Measurements from ENCODE around the gene STXBP3. TPM values are rescaled to one million over a fixed set of nuclear protein-coding genes. Genes with fewer than 3 reads are reported as not detected.

Gene STXBP3
- total and polyA plus RNA-seq, 10 donors: 29.5 to 157 (median 67.5) TPM

GRCh38 chr1:108799001-108799400 lies 52.5 kb downstream of the STXBP3 start:
- intact Hi-C loops (cut with DNase I; ENCODE audit: low total_unique reads): no loop called here
- Histone ChIP-seq H3K9me3 (no peaks in the 10 kb centered on the region), H3K4me3 (no peak overlapping the region), H3K27me3 (replicated peaks in 1 of 7) (no peaks in the 10 kb centered on the region), H3K27ac (no peak overlapping the region), H3K4me1 (no peaks in the 10 kb centered on the region), H3K36me3 (peaks cover 0 to 100% (median 88%) of the 10 kb centered on the region in 6 donors)
- 94 to 98% (median 98%) methylated on average over 1 of the region's 1 CpG for WGBS, 5 donors
- TF ChIP-seq CTCF (IDR thresholded peaks at IDR 0.05 in 8 of 11, conservative IDR thresholded peaks at IDR 0.05 in 3 of 11) (no peak), POLR2A (IDR thresholded peaks at IDR 0.05) (no peak), POLR2AphosphoS5 (IDR thresholded peaks at IDR 0.05) (no peak)
- no peak for DNase-seq

- Histone ChIP-seq H3K4me1 (no peaks in the 10 kb centered on the region), H3K27me3 (replicated peaks in 1 of 7) (no peaks in the 10 kb centered on the region), H3K4me3 (no peak overlapping the region), H3K9me3 (no peaks in the 10 kb centered on the region), H3K27ac (no peak overlapping the region), H3K36me3 (peaks cover 0 to 100% (median 85%) of the 10 kb centered on the region in 6 donors)
- TF ChIP-seq CTCF (IDR thresholded peaks at IDR 0.05 in 8 of 11, conservative IDR thresholded peaks at IDR 0.05 in 3 of 11): no peak
- TF ChIP-seq POLR2AphosphoS5 (IDR thresholded peaks at IDR 0.05): no peak
- no peak for TF ChIP-seq POLR2A (IDR thresholded peaks at IDR 0.05)
- intact Hi-C loops (cut with DNase I; ENCODE audit: low total_unique reads): no loop called here
- no peak for DNase-seq
Observed at GRCh38 chr1:108801101-108801500, 54.6 kb downstream of the STXBP3 start.

GRCh38 chr1:108803548-108803947 lies 57.1 kb downstream of the STXBP3 start:
- intact Hi-C loops (cut with DNase I; ENCODE audit: low total_unique reads): no loop called here
- Histone ChIP-seq H3K27ac (no peak overlapping the region), H3K4me1 (no peaks in the 10 kb centered on the region), H3K9me3 (no peaks in the 10 kb centered on the region), H3K4me3 (no peak overlapping the region), H3K36me3 (peaks cover 0 to 100% (median 77%) of the 10 kb centered on the region in 6 donors), H3K27me3 (replicated peaks in 1 of 7) (no peaks in the 10 kb centered on the region)
- WGBS, 5 donors: 96 to 99% (median 96%) methylated on average over 11 of the region's 11 CpGs
- TF ChIP-seq CTCF (IDR thresholded peaks at IDR 0.05 in 8 of 11, conservative IDR thresholded peaks at IDR 0.05 in 3 of 11): no peak
- TF ChIP-seq POLR2A (IDR thresholded peaks at IDR 0.05): no peak
- no peak for TF ChIP-seq POLR2AphosphoS5 (IDR thresholded peaks at IDR 0.05)
- no peak for DNase-seq

- Histone ChIP-seq H3K36me3 (peaks cover 0 to 91% (median 48%) of the 10 kb centered on the region in 6 donors), H3K4me1 (no peaks in the 10 kb centered on the region), H3K9me3 (no peaks in the 10 kb centered on the region), H3K4me3 (no peak overlapping the region), H3K27ac (no peak overlapping the region), H3K27me3 (replicated peaks in 1 of 7) (no peaks in the 10 kb centered on the region)
- intact Hi-C loops (cut with DNase I; ENCODE audit: low total_unique reads): no loop called here
- DNase-seq: no peak
- 93 to 97% (median 96%) methylated on average over 4 of the region's 4 CpGs for WGBS, 5 donors
- TF ChIP-seq CTCF (IDR thresholded peaks at IDR 0.05 in 8 of 11, conservative IDR thresholded peaks at IDR 0.05 in 3 of 11): no peak
- no peak for TF ChIP-seq POLR2AphosphoS5 (IDR thresholded peaks at IDR 0.05)
- no peak for TF ChIP-seq POLR2A (IDR thresholded peaks at IDR 0.05)
Observed at GRCh38 chr1:108808438-108808837, 62.0 kb downstream of the STXBP3 start.

Measured in spleen (tissue), 11 donors.